HepG2 (cell line): ENCODE data around the gene RAB24. TPM values are rescaled to one million over a fixed set of nuclear protein-coding genes. Genes with fewer than 3 reads are reported as not detected.

Experiments
- ATAC-seq: fragments of 200-7000 bp; cut with Tn5 transposase; 3 replicates; pipeline ENCODE4 v1.9.1; 2020; ENCODE audit warnings: mild to moderate bottlenecking, moderate library complexity
- BruUV-seq: library from RNA; stranded (reverse); fragments of 400-500 nt; replicated peaks from 2 replicates; lab custom pipeline; 2021; lab: Mats Ljungman, UMichigan
- CTCF ChIA-PET: fragments of 300-600 bp; formaldehyde crosslinking; extraction: SDS; loops from one replicate; lab custom pipeline; 2021; ENCODE audit warnings: low total read pairs, inconsistent platforms, low intra/inter-chr PET ratio; lab: Yijun Ruan, JAX
- POLR2A ChIA-PET: fragments of 350-600 bp; sonication (Branson Sonifier 250); formaldehyde crosslinking; loops from one replicate; lab custom pipeline; 2020; ENCODE audit warnings: antibody characterized with exemption, inconsistent platforms; lab: Yijun Ruan, JAX
- DNase-seq: peaks from one replicate; pipeline ENCODE4 v3.0.0-alpha.2; 2015; ENCODE audit warnings: low spot score
- FAIRE-seq: peaks from 3 replicates; lab custom pipeline; 2011; peaks lifted over from hg19 to GRCh38; lab: Jason Lieb, UNC
- H2AFZ ChIP-seq: one replicate; pipeline ENCODE4 v1.6.1; 2011; ENCODE audit warnings: low read length, inconsistent platforms
- H3K27ac ChIP-seq: fragments of 300-600 bp; 3 replicates; pipeline ENCODE4 v1.8.0; 2011; ENCODE audit warnings: mixed run types, mild to moderate bottlenecking, mixed read lengths, low read length, inconsistent platforms; ENCODE audit not compliant: insufficient read depth; ENCODE audit errors: extremely low read length
- H3K27me3 ChIP-seq, 2 experiments: fragments of 200-600 bp in 1 of 2; 2 replicates in 1 of 2; 3 replicates in 1 of 2; pipeline versions ENCODE4 v1.6.0 to v1.8.0; 2011; ENCODE audit warnings: low read length in 2 of 2, mild to moderate bottlenecking in 2 of 2, moderate library complexity in 2 of 2, inconsistent platforms in 1 of 2; ENCODE audit not compliant: insufficient read depth in 2 of 2, control insufficient read depth in 1 of 2
- H3K36me3 ChIP-seq, 2 experiments: fragments of 200-600 bp in 1 of 2; replicated peaks in 1 of 2; 2 replicates in 1 of 2; 3 replicates in 1 of 2; pipeline versions ENCODE4 v1.5.1 to v1.8.0; 2011; ENCODE audit warnings: low read length in 2 of 2, inconsistent platforms in 1 of 2; ENCODE audit not compliant: insufficient read depth in 2 of 2, control insufficient read depth in 1 of 2
- H3K4me1 ChIP-seq: 2 replicates; pipeline ENCODE4 v1.5.1; 2012; ENCODE audit warnings: low read length, inconsistent platforms; ENCODE audit not compliant: insufficient read depth
- H3K4me2 ChIP-seq: 2 replicates; pipeline ENCODE4 v1.6.0; 2011; ENCODE audit warnings: low read depth, low read length, inconsistent platforms
- H3K4me3 ChIP-seq, 3 experiments: fragments of 200-600 bp in 1 of 3; sonication (generic), shearing (Covaris generic) in 1 of 3; replicated peaks in 1 of 3; 2 replicates each; pipeline ENCODE4 v1.5.1; 2011 to 2016; ENCODE audit warnings: low read length in 3 of 3, inconsistent platforms in 2 of 3, low read depth in 2 of 3, mild to moderate bottlenecking in 2 of 3, control low read depth in 1 of 3, mixed read lengths in 1 of 3; ENCODE audit not compliant: insufficient read depth in 1 of 3
- H3K79me2 ChIP-seq: one replicate; pipeline ENCODE4 v1.6.1; 2011; ENCODE audit warnings: low read length, inconsistent platforms; ENCODE audit not compliant: insufficient read depth
- H3K9ac ChIP-seq: 2 replicates; pipeline ENCODE4 v1.6.0; 2011; ENCODE audit warnings: mild to moderate bottlenecking, low read depth, low read length, inconsistent platforms; ENCODE audit not compliant: insufficient read depth
- H3K9me3 ChIP-seq: 2 replicates; pipeline ENCODE4 v1.5.1; 2012; ENCODE audit warnings: mild to moderate bottlenecking, low read length
- H4K20me1 ChIP-seq: 2 replicates; pipeline ENCODE4 v1.6.0; 2011; ENCODE audit warnings: inconsistent platforms, mild to moderate bottlenecking, low read length, moderate library complexity; ENCODE audit not compliant: insufficient read depth
- EEA1 ChIP-seq: sonication (generic); formaldehyde crosslinking; IDR thresholded peaks from 2 replicates; pipeline ENCODE4 v1.5.1; 2020; ENCODE audit warnings: mild to moderate bottlenecking, missing genetic modification reagents, borderline replicate concordance
- GLI4 ChIP-seq: sonication (generic); formaldehyde crosslinking; IDR thresholded peaks from 2 replicates; pipeline ENCODE4 v1.5.1; 2020; ENCODE audit warnings: missing genetic modification reagents, mild to moderate bottlenecking, moderate library complexity, borderline replicate concordance
- JUN ChIP-seq: sonication (generic); formaldehyde crosslinking; IDR thresholded peaks from 2 replicates; pipeline ENCODE4 v1.4.0; 2020; ENCODE audit warnings: mild to moderate bottlenecking, missing genetic modification reagents
- KDM5A ChIP-seq: fragments of 200-600 bp; sonication (generic); IDR thresholded peaks from 2 replicates; pipeline ENCODE4 v1.7.0; 2018; ENCODE audit warnings: antibody characterized with exemption, mild to moderate bottlenecking, low read length, borderline replicate concordance
- NCOA1 ChIP-seq: sonication (generic); formaldehyde crosslinking; IDR thresholded peaks from 2 replicates; pipeline ENCODE4 v1.9.0; 2021; ENCODE audit warnings: missing genetic modification reagents
- NFKBIZ ChIP-seq: IDR thresholded peaks from 2 replicates; pipeline ENCODE4 v1.6.1; 2018; ENCODE audit warnings: missing genetic modification reagents, missing compliant biosample characterization
- POLR2AphosphoS2 ChIP-seq: IDR thresholded peaks from 2 replicates; pipeline ENCODE4 v1.6.1; 2011; ENCODE audit warnings: low read depth, low read length, improper control_type of control experiment
- SOX6 ChIP-seq, 2 experiments: fragments of 450-650 bp in 1 of 2; sonication (generic) in 1 of 2; formaldehyde crosslinking in 1 of 2; IDR thresholded peaks; 2 replicates each; pipeline versions ENCODE4 v1.4.0 to v1.6.1; 2017 to 2020; ENCODE audit warnings: antibody characterized with exemption in 1 of 2, mild to moderate bottlenecking in 1 of 2, missing genetic modification reagents in 1 of 2
- ZNF253 ChIP-seq: sonication (generic); formaldehyde crosslinking; IDR thresholded peaks from 2 replicates; pipeline ENCODE4 v1.8.0; 2022; ENCODE audit warnings: mild to moderate bottlenecking, missing genetic modification reagents, borderline replicate concordance
- ZNF34 ChIP-seq: sonication (generic); formaldehyde crosslinking; IDR thresholded peaks from 2 replicates; pipeline ENCODE4 v1.4.0; 2020; ENCODE audit warnings: mild to moderate bottlenecking, missing genetic modification reagents, borderline replicate concordance
- ZNF350 ChIP-seq: sonication (generic); formaldehyde crosslinking; IDR thresholded peaks from 2 replicates; pipeline ENCODE4 v1.4.0; 2020; ENCODE audit warnings: mild to moderate bottlenecking, low read depth, missing genetic modification reagents, borderline replicate concordance
- ZNF563 ChIP-seq: sonication (generic); formaldehyde crosslinking; IDR thresholded peaks from 2 replicates; pipeline ENCODE4 v1.8.0; 2022; ENCODE audit warnings: mild to moderate bottlenecking, moderate library complexity, missing genetic modification reagents
- ZNF614 ChIP-seq: IDR thresholded peaks from 2 replicates; pipeline ENCODE4 v1.6.1; 2018; ENCODE audit warnings: missing biosample characterization, missing genetic modification reagents, inconsistent platforms, borderline replicate concordance
- ZNF878 ChIP-seq: sonication (generic); formaldehyde crosslinking; IDR thresholded peaks from 2 replicates; pipeline ENCODE4 v1.8.1; 2023; ENCODE audit warnings: mild to moderate bottlenecking, missing genetic modification reagents, moderate library complexity
- WGBS: methylation state at CpG from one replicate; pipeline ENCODE4 v1.1.6; 2017; ENCODE audit warnings: low lambda C conversion rate; 5-methylcytosine and 5-hydroxymethylcytosine counted together
- in situ Hi-C: cut with HindIII; loops from 2 replicates; pipeline ENCODE4 v1.10.0; 2017; ENCODE audit warnings: low pct_unique_long_range_greater_than_20kb; ENCODE audit not compliant: extremely low pct_ligation_motif_present
- intact Hi-C: fragments of 100-400 bp; cut with micrococcal nuclease; formaldehyde crosslinking; loops from one replicate; pipeline ENCODE4 v1.10.0; 2022; ENCODE audit not compliant: unreplicated experiment
- polyA plus RNA-seq, 8 experiments: library from polyadenylated mRNA; depleted of rRNA in 3 of 8; stranded (reverse) in 7 of 8; unstranded in 1 of 8; fragments of >200 nt; fragmentation: Illumina TruSeq in 4 of 8; extraction: Trizol in 4 of 8; gene quantifications; 2 replicates each; pipeline versions ENCODE4 v1.2.1 to v1.2.3, GENCODE V29; 2011 to 2016; ENCODE audit warnings: low read depth in 4 of 8, missing spikeins in 1 of 8, mixed read lengths in 1 of 8; ENCODE audit not compliant: insufficient read depth in 1 of 8
- total RNA-seq, 5 experiments: library from RNA; depleted of rRNA; stranded (reverse); fragments of >200 nt; fragmentation: Illumina TruSeq; extraction: Trizol; gene quantifications; 2 replicates each; pipeline ENCODE4 v1.2.3, GENCODE V29; 2016; ENCODE audit warnings: low read depth in 1 of 5
- TF ChIP-seq, protein P1 (sequence below): IDR thresholded peaks from 2 replicates; pipeline ENCODE4 v1.6.1; 2016; ENCODE audit warnings: control low read depth
- TF ChIP-seq, protein P2 (sequence below): sonication (generic); formaldehyde crosslinking; IDR thresholded peaks from 2 replicates; pipeline ENCODE4 v1.5.1; 2020; ENCODE audit warnings: mild to moderate bottlenecking, missing genetic modification reagents, borderline replicate concordance

Gene RAB24
- total and polyA plus RNA-seq, 2 of the 13 experiments (the other 11 are each of a cell fraction or from before 2014, with no cell fraction given), result 22.9 to 63.7 TPM

DNA sequence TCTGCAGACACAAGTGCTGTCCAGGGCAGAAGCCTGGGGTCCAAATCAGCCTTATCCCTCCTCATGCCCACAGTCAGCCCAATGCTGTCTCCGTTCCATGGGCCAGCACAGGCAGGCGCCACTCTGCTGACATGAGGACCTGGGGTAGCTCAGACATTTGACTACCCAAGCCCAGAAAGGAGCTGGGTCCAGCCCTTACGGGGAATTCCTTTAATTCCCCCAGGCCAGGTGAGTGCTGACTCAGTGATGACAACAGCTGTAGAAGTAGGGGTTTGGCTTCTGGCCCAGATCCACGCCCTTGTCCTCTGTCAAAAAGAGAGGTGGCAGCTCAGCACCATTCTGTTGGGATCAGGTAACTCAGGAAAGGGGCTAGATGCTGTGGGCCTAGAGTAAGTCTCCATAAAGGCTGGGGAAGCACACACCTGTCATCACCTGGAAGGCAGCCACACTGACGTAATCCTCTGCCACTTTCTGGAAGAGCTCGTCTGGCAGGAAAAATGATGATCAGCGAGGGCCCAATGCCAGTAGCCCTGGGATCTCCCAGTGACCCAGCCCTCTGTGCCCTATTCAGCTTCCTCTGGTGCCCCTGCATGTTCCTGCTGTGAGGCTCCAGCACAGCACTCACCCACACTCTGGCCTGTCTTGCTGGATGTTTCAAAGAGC, 1.9 kb downstream of the RAB24 start:
- BruUV-seq, result no TSS peak
- Histone ChIP-seq H3K27ac (no peak overlapping the region), H3K79me2 (peaks cover 31% of the 10 kb centered on the region), H3K9me3 (no peaks in the 10 kb centered on the region), H3K4me2 (peak overlapping the region; percentile 93), H3K9ac (no peak overlapping the region), H3K27me3 (no peaks in the 10 kb centered on the region; a peak in 1 of 5 replicates), H3K36me3 (peaks cover 4 to 25% of the 10 kb centered on the region in 2 experiments), H3K4me1 (peaks cover 30% of the 10 kb centered on the region), H2AFZ (no peak overlapping the region), H4K20me1 (peaks cover 19% of the 10 kb centered on the region), H3K4me3 (no peak overlapping the region)
- intact Hi-C loops, result loop anchor here (2.0 kb wide), 1 partner anchor 187 kb away; no protein-coding TSS in a partner anchor
- FAIRE-seq (no peak), ATAC-seq (no peak), DNase-seq (no peak)
- no peak for TF ChIP-seq EEA1 (CRISPR knock-in tag)
- no peak for TF ChIP-seq ZNF563
- TF ChIP-seq SOX6 (IDR thresholded peaks at IDR 0.05), result no peak
- no peak for TF ChIP-seq SOX6 (CRISPR knock-in tag; IDR thresholded peaks at IDR 0.05)
- TF ChIP-seq GLI4 (CRISPR knock-in tag), result no peak
- TF ChIP-seq POLR2AphosphoS2, result no peak
- no peak for TF ChIP-seq KDM5A
- TF ChIP-seq, protein P1, sequence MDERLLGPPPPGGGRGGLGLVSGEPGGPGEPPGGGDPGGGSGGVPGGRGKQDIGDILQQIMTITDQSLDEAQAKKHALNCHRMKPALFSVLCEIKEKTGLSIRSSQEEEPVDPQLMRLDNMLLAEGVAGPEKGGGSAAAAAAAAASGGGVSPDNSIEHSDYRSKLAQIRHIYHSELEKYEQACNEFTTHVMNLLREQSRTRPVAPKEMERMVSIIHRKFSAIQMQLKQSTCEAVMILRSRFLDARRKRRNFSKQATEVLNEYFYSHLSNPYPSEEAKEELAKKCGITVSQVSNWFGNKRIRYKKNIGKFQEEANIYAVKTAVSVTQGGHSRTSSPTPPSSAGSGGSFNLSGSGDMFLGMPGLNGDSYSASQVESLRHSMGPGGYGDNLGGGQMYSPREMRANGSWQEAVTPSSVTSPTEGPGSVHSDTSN (CRISPR knock-in tag), result no peak
- no peak for TF ChIP-seq ZNF350 (CRISPR knock-in tag)
- TF ChIP-seq, protein P2, sequence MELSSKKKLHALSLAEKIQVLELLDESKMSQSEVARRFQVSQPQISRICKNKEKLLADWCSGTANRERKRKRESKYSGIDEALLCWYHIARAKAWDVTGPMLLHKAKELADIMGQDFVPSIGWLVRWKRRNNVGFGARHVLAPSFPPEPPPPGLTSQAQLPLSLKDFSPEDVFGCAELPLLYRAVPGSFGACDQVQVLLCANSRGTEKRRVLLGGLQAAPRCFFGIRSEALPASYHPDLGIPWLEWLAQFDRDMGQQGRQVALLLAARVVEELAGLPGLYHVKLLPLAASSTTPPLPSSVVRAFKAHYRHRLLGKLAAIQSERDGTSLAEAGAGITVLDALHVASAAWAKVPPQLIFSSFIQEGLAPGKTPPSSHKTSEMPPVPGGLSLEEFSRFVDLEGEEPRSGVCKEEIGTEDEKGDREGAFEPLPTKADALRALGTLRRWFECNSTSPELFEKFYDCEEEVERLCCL (CRISPR knock-in tag), result no peak
- TF ChIP-seq NFKBIZ (CRISPR knock-in tag), result no peak
- no peak for TF ChIP-seq NCOA1
- no peak for TF ChIP-seq ZNF253 (CRISPR knock-in tag)
- no peak for TF ChIP-seq ZNF878
- TF ChIP-seq ZNF34 (CRISPR knock-in tag), result no peak
- TF ChIP-seq ZNF614 (CRISPR knock-in tag), result no peak
- TF ChIP-seq JUN, result no peak
- in situ Hi-C loops, result loop anchor here (5.0 kb wide), 1 partner anchor 189 kb away; no protein-coding TSS in a partner anchor
- POLR2A ChIA-PET, result interaction anchor here (0.7 kb wide), 1 partner anchor 196 kb away, joined by 3 read pairs; no protein-coding TSS in a partner anchor
- CTCF ChIA-PET, result no interaction called here
- whole genome bisulfite sequencing, result 96% methylated on average over 4 of the region's 7 CpGs
